CD4-positive, alpha-beta T cell treated with Interferon alpha-2 for 1 hour (primary cell): ENCODE measurements around the gene GLG1.
"Not testable (repeated sequence)": the region's sequence is repeated elsewhere in the genome, so short reads cannot be mapped to it uniquely, and the experiment has no call there.

ENCODE experiments used
- DNase-seq, 2 donors: peaks; one replicate each; pipeline ENCODE4 v3.0.0-alpha.2; 2020 to 2022

GLG1 gene

DNA sequence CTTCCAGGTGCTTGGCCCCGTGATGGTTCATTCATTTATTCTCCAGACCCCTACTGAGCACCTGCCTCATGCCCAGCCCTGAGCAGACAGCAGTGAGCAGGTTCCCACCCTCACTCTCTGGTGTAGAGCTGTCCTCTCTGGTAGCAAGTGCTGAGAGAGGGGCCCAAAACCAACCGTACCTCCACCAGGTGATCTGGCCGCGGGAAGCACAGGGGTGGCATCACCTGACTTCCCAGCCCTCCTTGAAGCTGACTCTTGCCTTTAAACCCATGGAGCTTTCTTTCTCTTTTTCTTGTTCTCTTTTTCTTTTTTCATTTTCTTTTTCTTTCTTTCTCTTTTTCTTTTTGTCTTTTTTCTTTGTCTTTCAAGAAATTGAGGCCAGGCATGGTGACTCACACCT, 206.7 kb downstream of the GLG1 start:
- not testable (repeated sequence) for DNase-seq

DNA sequence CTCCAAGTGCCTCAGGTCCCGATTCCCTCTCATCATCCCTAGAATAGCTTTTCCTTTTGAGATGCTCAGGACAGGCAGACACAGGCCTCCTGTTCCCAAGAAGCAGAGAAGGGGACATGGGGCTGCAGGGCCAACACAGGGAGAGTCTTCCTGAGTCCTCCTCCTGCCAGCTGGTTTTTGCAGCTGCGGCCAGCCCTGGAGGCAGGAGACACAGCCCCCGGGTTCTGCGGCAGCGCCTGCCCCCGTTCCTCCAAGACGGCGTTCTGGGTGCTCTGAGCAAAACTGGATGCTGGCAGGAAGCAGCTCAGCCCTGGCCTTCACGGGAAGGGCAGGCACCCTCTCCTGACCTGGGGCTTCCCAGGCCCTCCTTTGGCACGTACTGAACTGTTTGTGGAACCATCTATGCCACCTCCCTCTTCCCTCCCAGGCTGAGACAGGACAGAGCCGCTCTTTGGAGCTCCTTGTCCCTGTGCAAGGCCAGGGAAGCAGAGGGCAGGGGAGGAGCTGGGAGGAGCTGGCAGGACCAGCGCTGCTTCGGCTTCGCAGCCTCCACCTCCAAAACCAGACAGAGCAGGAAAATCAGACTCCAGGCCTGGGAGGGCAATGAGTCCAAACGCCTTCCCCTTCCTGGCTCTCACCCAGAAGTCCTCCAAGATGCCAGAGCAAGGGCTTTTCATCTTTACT, 208.6 kb downstream of the GLG1 start:
- DNase-seq, result not testable (repeated sequence)
